T-helper 2 cell (primary cell): Measurements from ENCODE around the gene ANP32A.
"Not testable (repeated sequence)": the region's sequence is repeated elsewhere in the genome, so short reads cannot be mapped to it uniquely, and the experiment has no call there.

Experiments
- DNase-seq, 5 experiments: peaks; one replicate each; pipeline versions ENCODE4 v3.0.0 to v3.0.0-alpha.2; 2012 to 2022

ANP32A gene

GRCh38 chr15:68781766-68782588 lies 38.7 kb downstream of the ANP32A start:
- DNase-seq = no peak

DNA sequence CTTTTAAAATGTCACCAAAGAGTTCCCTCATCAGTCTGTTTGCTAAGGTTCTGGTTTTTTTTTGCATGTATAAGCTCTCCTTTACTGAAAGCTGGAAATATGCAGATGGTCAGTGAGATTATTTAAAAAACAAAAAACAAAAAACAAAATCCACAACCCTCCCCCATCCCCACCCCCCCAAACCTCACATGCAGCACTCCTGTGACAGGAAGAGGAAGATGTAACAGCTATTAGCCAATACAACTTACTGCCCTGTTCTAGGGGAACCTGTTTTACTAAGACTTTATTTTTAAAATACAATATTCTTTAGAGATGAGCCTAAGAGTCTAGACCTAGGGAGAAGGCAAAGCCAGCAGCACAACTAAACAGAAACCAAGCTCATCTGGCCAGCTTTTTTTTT lies 39.5 kb downstream of the ANP32A start:
- no peak for DNase-seq

GRCh38 chr15:68778876-68779275 lies 41.8 kb downstream of the ANP32A start:
- no peak for DNase-seq

DNA sequence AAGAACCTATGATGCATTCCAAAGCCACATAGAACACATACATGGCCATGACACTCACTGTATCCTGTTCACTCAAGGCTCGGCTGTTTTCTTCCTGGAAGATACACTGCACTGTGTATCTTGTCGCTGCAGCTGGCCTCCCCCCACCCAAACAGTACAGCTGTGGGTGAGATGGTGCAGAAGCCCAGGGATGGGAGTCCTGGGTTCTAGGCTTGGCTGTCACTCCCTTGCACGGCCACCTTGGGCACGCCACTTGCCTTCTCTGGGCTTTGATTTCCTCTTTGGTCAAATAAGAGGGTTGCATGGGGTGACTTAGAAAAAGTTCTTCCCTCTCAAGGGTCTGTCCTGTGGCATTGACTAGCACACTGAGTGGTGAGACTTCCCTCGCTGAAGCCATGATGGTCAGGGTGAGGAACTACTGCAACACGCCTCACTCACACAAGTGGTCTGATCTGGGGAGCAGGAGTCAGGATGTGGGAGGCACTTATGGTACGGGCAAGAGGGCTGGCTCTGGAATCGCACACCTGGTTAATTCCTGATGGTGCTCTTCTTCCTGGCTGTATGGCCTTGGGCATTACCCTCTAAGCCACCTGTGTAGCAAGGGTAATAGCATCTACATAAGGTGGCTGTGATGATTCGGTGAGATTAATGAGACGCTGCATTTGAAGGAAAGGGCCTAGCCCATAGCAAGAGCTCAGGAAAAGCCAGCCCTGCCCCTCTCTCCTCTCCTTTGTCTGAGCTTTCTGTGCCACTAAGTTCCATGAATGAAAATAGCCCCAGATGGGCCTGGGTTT lies 44.0 kb downstream of the ANP32A start:
- no peak for DNase-seq

GRCh38 chr15:68775671-68776476 lies 44.8 kb downstream of the ANP32A start:
- DNase-seq = no peak

DNA sequence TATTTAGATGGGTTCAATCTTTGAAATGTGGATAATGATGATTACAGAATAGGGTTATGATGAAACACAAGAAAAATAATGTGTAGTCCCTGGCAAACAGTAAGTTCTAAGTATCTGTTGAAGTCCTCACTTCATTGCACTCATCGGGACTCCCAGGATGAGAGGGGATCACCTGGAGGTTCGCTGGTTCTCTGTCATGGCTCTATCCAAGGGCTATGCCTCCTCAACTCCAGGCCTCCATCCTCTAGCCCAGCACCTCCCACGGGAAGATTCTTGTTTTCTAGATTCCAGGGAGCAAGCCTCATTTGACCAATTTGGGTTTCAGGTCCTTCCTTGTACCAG lies 45.5 kb downstream of the ANP32A start:
- no peak for DNase-seq

DNA sequence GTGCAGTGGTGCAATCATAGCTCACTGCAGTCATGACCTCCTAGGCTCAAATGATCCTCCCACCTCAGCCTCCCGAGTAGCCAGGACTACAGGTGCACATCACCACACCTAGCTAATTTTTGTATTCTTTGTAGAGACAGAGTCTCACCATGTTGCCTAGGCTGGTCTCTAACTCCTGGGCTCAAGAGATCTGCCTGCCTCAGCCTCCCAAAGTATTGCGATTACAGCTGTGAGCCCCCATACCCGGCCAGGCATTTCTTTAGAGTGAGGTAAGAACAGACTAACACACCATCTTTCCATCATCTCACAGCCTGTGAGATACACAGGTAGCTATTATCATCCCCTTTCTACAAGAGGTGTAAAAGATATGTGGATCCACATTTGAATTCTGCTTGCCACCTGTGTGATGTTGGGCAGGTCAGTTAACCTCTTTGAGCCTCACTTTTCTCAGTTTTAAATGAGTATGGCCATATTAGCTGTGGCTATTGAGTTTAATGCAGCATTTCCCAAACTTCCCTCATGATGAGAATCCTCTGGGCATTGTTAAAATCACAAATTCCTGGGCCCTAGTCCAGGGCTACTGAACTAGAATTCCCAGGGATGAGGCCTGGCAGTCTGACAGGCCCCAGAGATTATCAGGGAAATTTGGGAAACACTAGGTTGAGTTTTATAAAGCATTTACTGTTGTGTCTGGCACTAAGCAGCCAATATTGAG lies 46.0 kb downstream of the ANP32A start:
- DNase-seq = no peak

GRCh38 chr15:68774120-68774519 lies 46.6 kb downstream of the ANP32A start:
- no peak for DNase-seq

DNA sequence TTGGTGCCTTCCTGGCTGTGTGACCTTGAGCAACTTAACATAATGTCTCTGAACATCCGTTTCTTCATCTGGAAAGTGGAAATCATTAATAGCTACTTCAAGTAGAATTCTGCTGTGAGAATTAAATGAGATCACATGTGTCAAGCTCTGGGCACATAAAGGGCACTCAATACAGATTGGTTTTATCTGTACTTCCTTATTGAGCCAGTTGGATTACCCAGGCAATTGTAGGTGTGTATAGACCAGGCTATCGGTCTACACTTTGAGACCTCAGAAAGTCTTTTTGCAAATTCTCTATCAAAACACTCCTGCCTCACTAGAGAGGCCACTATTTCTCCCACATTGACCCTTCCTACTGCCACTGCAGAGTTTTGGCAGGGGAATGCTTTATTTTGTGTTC lies 47.7 kb downstream of the ANP32A start:
- DNase-seq = no peak

DNA sequence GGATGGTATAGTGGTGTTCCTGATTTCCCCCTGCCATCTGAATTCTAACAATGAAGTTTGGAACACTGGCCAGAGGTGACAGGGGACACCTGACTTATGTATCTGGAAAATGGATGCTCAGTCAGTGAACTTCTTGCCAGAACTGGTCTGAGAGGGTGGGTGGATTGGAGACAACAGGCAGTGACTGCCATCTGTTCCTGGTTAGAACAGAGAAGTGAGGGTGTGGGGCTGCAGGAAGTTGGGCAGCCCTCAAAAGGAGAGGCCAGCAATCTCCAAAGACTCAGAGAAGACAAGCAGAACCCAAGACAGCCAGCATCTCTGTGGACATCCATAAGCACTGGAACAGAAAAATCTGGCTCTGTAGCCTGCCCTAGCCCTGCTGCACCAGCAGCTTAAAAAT lies 50.5 kb downstream of the ANP32A start:
- no peak for DNase-seq

DNA sequence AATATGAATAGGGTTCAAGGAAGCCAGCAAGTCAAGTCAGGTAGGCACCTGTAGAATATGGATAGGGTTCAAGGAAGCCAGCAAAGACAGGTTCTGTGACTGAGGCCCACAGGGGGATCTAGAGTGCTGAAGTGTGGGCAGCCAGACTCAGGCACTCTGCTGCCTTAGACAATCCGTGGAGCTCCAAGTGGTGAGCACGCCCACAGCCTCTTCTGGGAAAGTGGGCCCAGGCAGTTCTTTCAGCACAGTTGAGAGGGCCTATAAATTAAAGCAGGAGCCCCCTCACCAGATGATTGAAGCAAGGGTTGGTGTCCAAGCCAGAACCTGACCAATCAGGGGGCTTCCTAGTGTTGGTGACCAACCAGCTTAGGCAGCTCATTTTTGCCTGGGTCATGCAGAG lies 51.0 kb downstream of the ANP32A start:
- DNase-seq = no peak

DNA sequence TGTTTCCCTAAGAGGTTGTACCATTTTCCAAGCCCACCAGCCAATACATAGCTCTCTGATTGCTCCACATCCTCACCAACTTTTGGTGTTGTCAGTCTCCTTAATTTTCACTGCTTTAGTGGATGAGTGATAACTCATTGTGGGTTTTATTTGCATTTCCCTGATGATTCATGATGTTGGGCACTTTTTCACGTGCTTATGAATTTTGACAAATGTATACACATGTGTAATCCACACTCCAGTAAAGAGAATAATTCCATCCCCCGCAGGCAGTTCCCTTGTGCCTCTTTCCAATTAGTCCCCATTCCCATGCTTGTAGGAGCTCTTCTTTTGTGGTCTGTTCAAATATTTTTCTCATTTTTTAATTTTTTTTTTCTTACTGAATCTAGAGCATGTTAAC lies 52.4 kb downstream of the ANP32A start:
- no peak for DNase-seq

DNA sequence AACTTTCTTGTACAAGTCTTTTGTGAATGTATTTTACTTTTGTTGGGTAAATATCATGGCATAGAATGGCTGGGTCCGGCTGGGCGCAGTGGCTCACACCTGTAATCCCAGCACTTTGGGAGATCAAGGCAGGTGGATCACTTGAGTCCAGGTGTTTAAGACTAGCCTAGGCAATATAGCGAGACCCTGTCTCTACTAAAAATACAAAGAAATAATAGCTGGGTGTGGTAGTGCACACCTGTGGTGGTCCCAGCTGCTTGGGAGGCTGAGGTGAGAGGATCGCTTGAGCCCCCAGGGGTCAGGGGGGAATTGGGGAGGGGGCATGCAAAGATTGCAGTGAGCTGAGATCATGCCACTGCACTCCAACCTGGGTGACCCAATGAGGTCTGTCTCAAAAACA lies 52.9 kb downstream of the ANP32A start:
- no peak for DNase-seq

GRCh38 chr15:68765602-68766368 lies 54.9 kb downstream of the ANP32A start:
- no peak for DNase-seq

DNA sequence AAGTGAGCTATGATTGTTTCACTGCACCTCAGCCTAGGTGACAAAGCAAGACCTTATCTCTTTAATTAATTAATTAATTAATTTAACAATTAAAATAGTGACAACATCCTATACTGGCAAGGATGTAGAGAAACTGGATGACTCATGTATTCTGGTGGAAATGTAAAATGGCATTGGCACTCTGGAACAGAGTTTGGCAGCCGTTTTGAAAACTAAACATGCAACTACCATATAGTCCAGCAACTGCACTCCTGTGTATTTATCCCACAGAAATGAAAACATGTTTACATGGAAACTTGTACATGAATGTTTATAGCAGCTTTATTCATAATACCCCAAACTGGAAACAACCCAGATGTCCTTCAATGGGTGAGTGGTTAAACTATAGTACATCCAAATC lies 56.6 kb downstream of the ANP32A start:
- no peak for DNase-seq

DNA sequence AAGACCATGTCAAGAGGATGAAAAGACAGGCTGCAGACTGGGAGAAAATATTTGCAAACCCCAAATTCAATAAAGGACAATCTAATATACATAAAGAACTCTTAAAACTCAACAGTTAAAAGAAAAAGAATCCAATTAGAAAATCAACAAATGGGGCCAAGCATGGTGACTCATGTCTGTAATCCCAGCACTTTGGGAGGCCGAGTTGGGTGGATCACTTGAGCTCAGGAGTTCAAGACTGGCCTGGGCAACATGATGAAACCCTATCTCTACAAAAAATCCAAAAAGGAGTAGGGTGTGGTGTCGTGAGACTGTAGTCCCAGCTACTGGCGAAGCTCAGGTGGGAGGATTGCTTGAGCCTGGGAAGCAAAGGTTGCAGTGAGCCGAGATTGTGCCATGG lies 57.6 kb downstream of the ANP32A start:
- DNase-seq = no peak

- not testable (repeated sequence) for DNase-seq
Measured at GRCh38 chr15:68759982-68760579, 60.6 kb downstream of the ANP32A start.

GRCh38 chr15:68755731-68756130 lies 65.0 kb downstream of the ANP32A start:
- DNase-seq = no peak

DNA sequence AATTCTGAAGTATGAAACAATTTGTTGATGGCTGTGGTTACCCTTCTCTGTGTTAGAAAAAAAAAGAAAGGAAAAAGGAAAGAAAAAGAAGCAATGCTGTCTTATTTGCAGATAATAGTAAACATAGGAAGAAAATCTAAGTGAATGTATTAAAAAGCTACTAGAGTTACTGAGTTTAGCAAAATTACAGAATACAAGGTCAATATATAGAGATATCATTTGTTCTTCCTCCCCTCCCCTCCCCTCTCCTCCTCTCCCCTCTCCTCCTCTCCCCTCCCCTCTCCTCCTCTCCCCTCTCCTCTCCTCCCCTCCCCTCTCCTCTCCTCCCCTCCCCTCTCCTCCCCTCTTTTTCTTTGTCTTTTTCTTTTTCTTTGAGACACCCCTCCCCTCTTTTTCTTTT lies 69.1 kb downstream of the ANP32A start:
- DNase-seq = no peak

DNA sequence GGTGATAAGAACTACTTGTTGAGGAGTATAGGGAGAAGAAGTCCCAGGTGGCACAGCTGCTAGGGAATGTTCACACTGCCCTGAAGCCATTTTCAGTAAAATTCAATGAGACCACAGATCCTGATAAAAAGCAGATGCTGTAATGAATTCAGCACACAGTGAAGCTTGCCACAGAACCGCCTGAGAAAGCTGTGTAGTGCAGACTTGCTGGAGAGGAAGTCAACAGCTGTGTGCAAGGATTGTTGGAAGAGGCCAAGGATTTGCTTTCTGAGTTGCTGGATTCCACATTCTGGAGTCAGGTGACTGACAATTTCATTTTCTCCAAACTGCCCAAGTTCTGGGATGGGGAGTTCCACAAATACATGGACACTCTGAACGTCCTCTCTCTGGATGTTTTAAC lies 70.9 kb downstream of the ANP32A start:
- DNase-seq = no peak

DNA sequence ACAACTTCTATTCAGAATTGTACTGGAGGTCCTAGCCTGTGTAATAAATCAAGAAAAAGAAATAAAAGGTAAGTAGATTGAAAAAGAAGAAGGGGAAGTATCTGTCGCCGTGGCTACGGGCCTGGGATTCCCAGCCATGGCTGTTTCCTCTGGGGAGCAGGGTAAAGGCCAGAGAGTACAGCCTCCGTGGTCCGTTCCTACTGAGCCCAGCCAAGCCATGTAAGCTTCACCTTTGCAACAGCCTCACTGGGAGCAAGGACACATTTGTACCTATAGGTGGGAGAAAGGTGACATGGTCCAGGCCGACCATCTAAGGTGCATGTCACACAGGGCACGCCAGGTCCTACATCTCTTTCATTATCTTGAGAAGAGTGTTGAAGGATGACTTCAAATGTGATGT lies 71.3 kb downstream of the ANP32A start:
- DNase-seq = no peak

DNA sequence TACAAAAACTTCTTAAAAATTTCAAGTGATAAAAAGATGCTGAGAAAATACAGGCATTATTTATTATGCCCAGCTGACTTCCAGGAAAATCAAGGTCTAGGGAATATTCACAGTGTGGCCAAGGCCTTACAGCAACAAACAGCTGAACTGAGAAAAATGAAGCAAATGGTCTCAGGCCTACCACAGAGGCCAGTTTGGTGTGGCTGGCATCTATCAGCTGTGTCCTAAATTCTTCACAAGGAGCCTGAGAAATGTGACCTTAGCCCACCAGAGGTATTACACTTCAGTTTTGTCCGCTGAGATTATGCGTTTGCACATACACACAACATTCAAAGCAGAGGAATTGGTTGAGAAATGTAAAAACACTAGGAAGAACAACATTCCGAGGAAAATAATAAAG lies 77.4 kb downstream of the ANP32A start:
- DNase-seq = no peak
